ENCODE results near the gene AAMP.
"Not testable (repeated sequence)": the region's sequence is repeated elsewhere in the genome, so short reads cannot be mapped to it uniquely, and the experiment has no call there.

Gene AAMP

DNA sequence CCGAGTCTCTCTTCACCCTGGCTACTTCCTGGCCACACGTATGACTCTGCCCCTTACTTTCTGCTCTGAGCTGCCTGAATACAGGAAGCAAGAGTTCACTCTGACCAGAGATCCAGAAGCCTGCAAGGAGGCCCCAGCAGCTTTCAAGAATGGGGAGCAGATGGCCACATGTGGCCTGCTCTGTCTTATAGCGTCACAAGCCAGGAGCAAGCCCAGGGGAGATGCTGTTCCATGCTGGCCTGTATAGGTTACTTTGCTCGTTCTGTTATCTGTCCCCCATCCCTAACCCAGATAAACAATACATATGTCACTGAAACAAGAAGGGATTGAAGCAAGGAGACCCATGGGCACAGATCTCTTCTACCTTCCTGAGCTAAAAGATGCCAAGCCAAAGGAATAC, 4.6 kb upstream of the AAMP start:
- DNase-seq (ENCODE audit: low read depth, low spot score): no peak

- DNase-seq (ENCODE audit: low read depth, low spot score): no peak
Observed at GRCh38 chr2:218273908-218274249, 3.9 kb upstream of the AAMP start.

- DNase-seq (ENCODE audit: low read depth, low spot score): not testable (repeated sequence)
Observed at GRCh38 chr2:218273214-218273907, 3.4 kb upstream of the AAMP start.

DNA sequence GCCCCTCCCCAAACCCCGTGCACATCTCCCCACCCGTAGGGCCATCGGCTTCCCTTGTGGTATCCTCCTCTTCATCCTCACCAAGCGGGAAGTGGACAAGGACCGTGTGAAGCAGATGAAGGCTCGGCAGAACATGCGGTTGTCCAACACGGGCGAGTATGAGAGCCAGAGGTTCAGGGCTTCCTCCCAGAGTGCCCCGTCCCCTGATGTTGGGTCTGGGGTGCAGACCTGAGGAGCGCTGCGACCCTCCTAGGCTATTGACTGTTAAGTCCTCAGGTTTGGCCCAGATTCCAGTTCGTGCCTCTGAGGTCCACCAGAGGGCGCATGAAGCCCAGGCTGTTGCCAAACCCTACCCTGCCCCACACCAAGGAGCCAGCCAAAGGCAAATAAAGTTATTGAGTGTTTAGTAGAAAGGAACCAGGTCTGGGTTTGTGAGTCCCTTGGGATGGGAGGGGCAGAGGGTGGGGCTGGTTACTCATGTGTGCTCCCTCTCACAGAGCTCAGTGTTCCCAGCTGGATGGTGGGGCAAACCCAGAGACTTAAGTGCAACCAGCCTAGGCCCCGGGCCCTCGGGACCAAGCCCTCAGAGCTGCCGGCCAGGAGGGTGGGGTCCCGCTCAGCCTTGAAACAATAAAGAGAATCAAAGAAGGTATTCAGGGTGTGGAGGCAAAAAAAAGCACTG, 2.7 kb upstream of the AAMP start:
- DNase-seq (ENCODE audit: low read depth, low spot score): peak; percentile 94

- DNase-seq (ENCODE audit: low read depth, low spot score): no peak
Observed at GRCh38 chr2:218271865-218272530, 2.1 kb upstream of the AAMP start.

DNA sequence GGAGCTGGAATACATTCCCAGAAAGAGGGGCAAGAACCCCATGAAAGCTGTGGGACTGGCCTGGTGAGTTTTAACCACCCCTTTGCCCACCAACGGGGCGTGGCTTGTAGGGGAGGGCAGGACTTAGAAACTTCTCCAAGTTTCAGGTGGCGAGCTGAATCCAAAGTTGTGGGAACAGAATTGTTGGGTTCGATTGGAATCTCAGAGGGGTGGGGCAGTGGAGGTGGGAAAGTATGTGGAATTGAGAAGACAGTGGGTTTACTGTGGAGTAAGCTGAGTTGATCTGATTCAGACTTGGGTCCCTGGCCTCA, 1.5 kb upstream of the AAMP start:
- DNase-seq (ENCODE audit: low read depth, low spot score): no peak

DNA sequence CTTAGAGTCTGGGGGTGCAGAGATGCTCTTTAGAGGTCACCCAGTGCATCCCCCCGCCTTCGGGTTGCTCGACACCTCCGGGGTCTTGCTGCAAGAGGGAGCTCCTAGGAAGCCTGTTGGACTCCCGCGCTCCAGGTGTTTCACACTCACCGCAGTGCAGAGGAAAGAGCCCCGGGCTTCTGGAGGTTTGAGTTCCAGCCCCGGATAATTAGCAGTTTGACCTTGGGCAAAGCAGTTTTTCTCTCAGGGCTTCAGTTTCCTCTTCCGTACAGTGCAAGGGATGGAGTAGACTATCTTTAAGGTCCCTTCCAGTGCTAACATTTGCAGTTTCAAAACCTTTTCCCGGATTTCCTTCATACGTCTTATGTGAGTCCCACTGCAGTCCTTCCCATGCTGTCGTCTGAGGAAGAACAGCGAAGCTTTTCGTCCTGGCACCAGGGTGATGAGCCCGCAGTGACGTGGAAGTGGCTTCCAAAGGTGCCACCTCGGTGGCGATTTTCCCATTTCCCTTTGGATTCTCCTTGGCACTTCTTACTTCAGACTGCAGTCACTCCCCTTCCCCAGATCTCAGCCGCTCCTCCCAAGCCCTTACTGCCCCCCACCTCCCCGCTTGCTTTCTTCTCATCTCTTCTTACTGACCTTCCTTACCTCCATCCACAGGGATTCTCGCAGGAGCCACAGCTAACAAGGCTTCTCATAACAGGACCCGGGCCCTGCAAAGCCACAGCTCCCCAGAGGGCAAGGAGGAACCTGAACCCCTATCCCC, 967 bp upstream of the AAMP start:
- peak; percentile 58 for DNase-seq (ENCODE audit: low read depth, low spot score)

GRCh38 chr2:218267259-218267658, 2.7 kb downstream of the AAMP start:
- DNase-seq (ENCODE audit: low read depth, low spot score): no peak

GRCh38 chr2:218266316-218266979, 3.5 kb downstream of the AAMP start:
- DNase-seq (ENCODE audit: low read depth, low spot score): no peak

- no peak for DNase-seq (ENCODE audit: low read depth, low spot score)
Observed at GRCh38 chr2:218265626-218266025, 4.3 kb downstream of the AAMP start.

GRCh38 chr2:218264773-218265561, 5.0 kb downstream of the AAMP start:
- DNase-seq (ENCODE audit: low read depth, low spot score): no peak

- DNase-seq (ENCODE audit: low read depth, low spot score): no peak
Observed at GRCh38 chr2:218263817-218264641, 5.9 kb downstream of the AAMP start.

GRCh38 chr2:218262631-218263586, 7.0 kb downstream of the AAMP start:
- DNase-seq (ENCODE audit: low read depth, low spot score): no peak

GRCh38 chr2:218262237-218262600, 7.7 kb downstream of the AAMP start:
- DNase-seq (ENCODE audit: low read depth, low spot score): no peak

DNA sequence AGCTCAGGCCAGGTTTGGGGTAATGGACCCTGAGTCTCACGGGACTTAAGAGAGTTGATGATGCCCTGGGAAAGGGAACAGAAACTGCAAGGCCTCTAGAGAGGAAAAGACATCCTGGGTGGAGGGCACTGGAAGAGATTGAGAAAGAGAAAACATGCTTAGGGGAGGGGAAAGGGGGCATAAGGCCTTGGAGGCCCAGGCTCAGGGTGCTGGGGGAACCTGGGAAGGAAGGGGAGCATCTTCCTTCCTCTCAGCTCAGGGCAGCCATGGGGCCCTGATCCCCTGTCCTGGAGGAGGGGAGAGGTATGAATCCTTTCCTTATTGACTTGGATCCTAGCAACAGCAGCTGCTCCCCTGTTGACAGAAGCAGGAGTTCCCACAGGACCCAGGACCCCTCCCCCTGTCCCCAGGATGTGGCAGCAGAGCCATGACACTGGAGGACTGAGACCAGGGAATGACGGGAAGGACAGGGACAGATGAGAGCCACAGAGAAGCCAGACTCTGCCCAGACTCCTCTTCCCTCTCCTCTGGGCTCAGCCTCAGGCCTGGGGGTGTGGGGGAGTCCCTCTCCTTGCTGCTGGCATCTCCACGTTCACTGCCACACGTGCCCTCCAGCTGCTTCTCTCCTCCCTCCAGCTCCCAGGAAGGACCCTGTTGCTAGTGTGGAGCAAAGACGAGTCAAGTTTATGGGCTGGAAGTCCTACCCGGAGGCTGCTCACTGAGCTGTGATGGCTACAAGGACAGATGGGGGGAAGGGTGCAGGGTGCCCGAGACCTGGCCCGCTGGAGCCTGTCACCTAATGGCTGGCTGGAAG, 8.3 kb downstream of the AAMP start:
- DNase-seq (ENCODE audit: low read depth, low spot score): no peak

DNA sequence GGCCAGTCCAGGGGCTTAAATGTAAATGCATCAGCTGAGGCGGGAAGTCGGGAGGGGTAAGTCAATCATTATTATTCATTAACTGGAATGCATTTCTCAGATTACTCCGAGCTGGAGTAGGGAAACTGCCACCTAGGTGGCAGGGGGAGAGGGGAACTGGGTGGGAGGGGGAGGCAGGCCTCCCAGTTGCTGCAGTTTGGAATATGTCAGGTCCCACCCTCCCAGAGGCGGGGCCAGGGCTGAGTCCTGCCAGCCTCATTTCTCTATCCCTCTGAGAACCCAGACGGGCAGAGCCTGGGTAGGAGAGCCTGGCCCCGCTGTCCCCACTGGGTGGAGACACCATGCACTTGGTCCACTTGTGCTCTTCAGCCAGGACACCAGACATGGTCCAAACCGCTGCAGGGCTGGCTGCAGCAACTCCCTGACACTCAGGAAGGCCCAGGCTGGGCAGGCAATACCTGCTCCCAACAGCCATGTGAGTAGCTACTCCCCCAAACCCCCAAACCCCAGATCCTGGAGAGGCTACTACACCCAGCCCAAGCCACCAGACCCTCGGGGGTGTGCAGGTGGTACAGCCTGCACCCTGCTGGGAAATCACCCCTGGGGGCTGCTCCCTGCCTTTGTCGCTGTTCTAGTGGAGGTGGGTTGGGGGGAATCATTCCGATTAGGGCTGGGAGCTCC, 9.1 kb downstream of the AAMP start, which contains the start of gene GPBAR1:
TSS of gene GPBAR1 (plus strand) at position 274 of the 681 bp plus-strand sequence. CDS start 1,710 bp downstream, outside the sequence.
- peak; percentile 71 for DNase-seq (ENCODE audit: low read depth, low spot score)

- DNase-seq (ENCODE audit: low read depth, low spot score): no peak
Observed at GRCh38 chr2:218260166-218260565, 9.8 kb downstream of the AAMP start.
